Right lobe of liver (tissue), 6 donors: ENCODE measurements around the gene INSYN2A. TPM values are rescaled to one million over a fixed set of nuclear protein-coding genes. Genes with fewer than 3 reads are reported as not detected.

Experiments
- ATAC-seq, 4 donors: fragments of 200-7000 bp; cut with Tn5 transposase; one replicate each; pipeline ENCODE4 v1.9.1; 2020; ENCODE audit warnings: mild to moderate bottlenecking in 4 of 4, moderate library complexity in 4 of 4
- DNase-seq, 3 donors: peaks; one replicate each; pipeline ENCODE4 v3.0.0-alpha.2; 2020
- H3K27ac ChIP-seq, 3 donors: fragments of 200-600 bp; one replicate each; pipeline ENCODE4 v1.8.0; 2022
- H3K27me3 ChIP-seq, 2 donors: fragments of 200-600 bp; one replicate each; pipeline ENCODE4 v1.8.0; 2022
- H3K36me3 ChIP-seq, 4 donors: fragments of 200-600 bp; sonication (generic) in 1 of 4; one replicate each; pipeline versions ENCODE4 v1.5.1 to v1.8.0; 2017 to 2022; ENCODE audit warnings: control low read depth in 1 of 4
- H3K4me1 ChIP-seq, 4 donors: fragments of 200-600 bp; sonication (generic) in 1 of 4; one replicate each; pipeline versions ENCODE4 v1.5.1 to v1.8.0; 2017 to 2022; ENCODE audit warnings: control low read depth in 1 of 4
- H3K4me3 ChIP-seq, 3 donors: fragments of 200-600 bp; one replicate each; pipeline ENCODE4 v1.8.0; 2022
- H3K9me3 ChIP-seq, 4 donors: fragments of 200-600 bp; sonication (generic) in 1 of 4; one replicate each; pipeline versions ENCODE4 v1.5.1 to v1.8.0; 2017 to 2022; ENCODE audit warnings: control low read depth in 1 of 4
- CTCF ChIP-seq, 4 donors: fragments of 200-600 bp in 3 of 4; fragments of 450-650 bp in 1 of 4; IDR thresholded peaks; one replicate each; pipeline versions ENCODE4 v1.5.1 to v1.8.0; 2016 to 2022; ENCODE audit warnings: antibody characterized with exemption in 4 of 4, mild to moderate bottlenecking in 2 of 4
- POLR2A ChIP-seq: fragments of 450-650 bp; IDR thresholded peaks from one replicate; pipeline ENCODE4 v1.6.1; 2017; ENCODE audit warnings: antibody characterized with exemption, mild to moderate bottlenecking
- WGBS: methylation state at CpG from one replicate; pipeline ENCODE4 v1.1.6; 2018; ENCODE audit warnings: low coverage, low lambda C conversion rate; ENCODE audit not compliant: insufficient coverage; ENCODE audit errors: missing lambda C conversion rate; 5-methylcytosine and 5-hydroxymethylcytosine counted together
- intact Hi-C, 2 donors: fragments of 100-400 bp; cut with DNase I; formaldehyde crosslinking; loops; one replicate each; pipeline versions ENCODE4 v1.11.2 to v1.14.1; 2022
- total RNA-seq, 6 experiments: library from RNA; depleted of rRNA in 2 of 6; stranded (reverse); fragments of >200 nt in 2 of 6; fragmentation: NEBNext Ultra II Directional in 3 of 6; extraction: Animal tissue kit (Norgen Biotek cat#: 25700) in 3 of 6; gene quantifications; one replicate each; pipeline versions ENCODE4 v1.1.0 to v1.2.4, GENCODE V29; 2016 to 2023
- donor health status: DM: no; HTN: yes; CAD: no.
- donor health status: DM: no; HTN: no; CAD: no.
- donor health status: DM: no; HTN: no; CAD: no.
- donor health status: DM: no; HTN: yes; CAD: no.
- donor health status: DM: no; HTN: yes; CAD: no.

The INSYN2A gene
- total RNA-seq, 6 experiments from 2014 or later, result not detected

- no peak overlapping the region for H3K27ac ChIP-seq
- WGBS, result 91% methylated on average over 7 of the region's 10 CpGs
- peaks cover 0 to 16% (median 7%) of the 10 kb centered on the region in 4 donors for H3K4me1 ChIP-seq
- no peak overlapping the region for H3K4me3 ChIP-seq
- no peaks in the 10 kb centered on the region for H3K36me3 ChIP-seq
- no peaks in the 10 kb centered on the region for H3K27me3 ChIP-seq
- peak in 1 of 4 donors; percentile 31 for ATAC-seq
- intact Hi-C loops, result no loop called here
- H3K9me3 ChIP-seq, result no peaks in the 10 kb centered on the region
- DNase-seq, result no peak
- TF ChIP-seq POLR2A (no peak), CTCF (IDR thresholded peaks at IDR 0.05) (no peak)
Measured at GRCh38 chr10:127227027-127227426, 30.6 kb upstream of the INSYN2A start.

- ATAC-seq (no peak), DNase-seq (no peak)
- Histone ChIP-seq H3K4me1 (no peaks in the 10 kb centered on the region), H3K27ac (no peak overlapping the region), H3K36me3 (no peaks in the 10 kb centered on the region), H3K9me3 (no peaks in the 10 kb centered on the region), H3K27me3 (no peaks in the 10 kb centered on the region), H3K4me3 (no peak overlapping the region)
- WGBS, result 43% methylated on average over 2 of the region's 3 CpGs
- TF ChIP-seq CTCF (IDR thresholded peaks at IDR 0.05) (no peak), POLR2A (no peak)
- intact Hi-C loops, result no loop called here
Measured at GRCh38 chr10:127221281-127221680, 24.9 kb upstream of the INSYN2A start.

GRCh38 chr10:127218658-127219057 is 22.3 kb upstream of the INSYN2A start:
- WGBS, result 84% methylated on average over 3 of the region's 3 CpGs
- intact Hi-C loops, result no loop called here
- no peaks in the 10 kb centered on the region for H3K27me3 ChIP-seq
- TF ChIP-seq POLR2A (no peak), CTCF (IDR thresholded peaks at IDR 0.05) (no peak)
- no peaks in the 10 kb centered on the region for H3K36me3 ChIP-seq
- no peak overlapping the region for H3K4me3 ChIP-seq
- H3K27ac ChIP-seq, result no peak overlapping the region
- ATAC-seq, result no peak
- H3K4me1 ChIP-seq, result no peaks in the 10 kb centered on the region
- no peak for DNase-seq
- H3K9me3 ChIP-seq, result no peaks in the 10 kb centered on the region

GRCh38 chr10:127216786-127217185 is 20.4 kb upstream of the INSYN2A start:
- no peaks in the 10 kb centered on the region for H3K36me3 ChIP-seq
- H3K4me3 ChIP-seq, result no peak overlapping the region
- intact Hi-C loops, result no loop called here
- DNase-seq (no peak), ATAC-seq (no peak)
- no peaks in the 10 kb centered on the region for H3K4me1 ChIP-seq
- no peaks in the 10 kb centered on the region for H3K9me3 ChIP-seq
- no peaks in the 10 kb centered on the region for H3K27me3 ChIP-seq
- TF ChIP-seq CTCF (IDR thresholded peaks at IDR 0.05), result no peak
- TF ChIP-seq POLR2A, result no peak
- no peak overlapping the region for H3K27ac ChIP-seq
- 75% methylated on average over 3 of the region's 3 CpGs for WGBS

- TF ChIP-seq POLR2A (no peak), CTCF (IDR thresholded peaks at IDR 0.05) (no peak)
- intact Hi-C loops, result no loop called here
- ATAC-seq (no peak), DNase-seq (no peak)
- H3K4me1 ChIP-seq, result no peaks in the 10 kb centered on the region
- H3K27me3 ChIP-seq, result no peaks in the 10 kb centered on the region
- H3K27ac ChIP-seq, result no peak overlapping the region
- H3K36me3 ChIP-seq, result no peaks in the 10 kb centered on the region
- H3K4me3 ChIP-seq, result no peak overlapping the region
- 73% methylated on average over 3 of the region's 5 CpGs for WGBS
- H3K9me3 ChIP-seq, result no peaks in the 10 kb centered on the region
Measured at GRCh38 chr10:127216274-127216673, 19.9 kb upstream of the INSYN2A start.
